AG10803 (cell line): Measurements from ENCODE around the gene DAPK2.
A peak's percentile ranks its signal among the peaks of the same experiment; 100 is the strongest.

ENCODE experiments used
- DNase-seq: peaks from one replicate; pipeline ENCODE4 v3.0.0; 2010; ENCODE audit warnings: low read depth
- H3K4me3 ChIP-seq: 2 replicates; pipeline ENCODE4 v1.5.1; 2011; ENCODE audit warnings: mild to moderate bottlenecking, low read length, control low read depth
- CTCF ChIP-seq: conservative IDR thresholded peaks from 2 replicates; pipeline ENCODE4 v1.5.1; 2011; ENCODE audit warnings: mild to moderate bottlenecking, low read length, control low read depth, inconsistent platforms

Gene DAPK2

GRCh38 chr15:63995789-63996188, 50.5 kb downstream of the DAPK2 start:
- no peak for DNase-seq
- no peak overlapping the region for H3K4me3 ChIP-seq
- no peak for TF ChIP-seq CTCF

- TF ChIP-seq CTCF = no peak
- DNase-seq = no peak
- no peak overlapping the region for H3K4me3 ChIP-seq
Measured at GRCh38 chr15:63994073-63994600, 52.1 kb downstream of the DAPK2 start.

DNA sequence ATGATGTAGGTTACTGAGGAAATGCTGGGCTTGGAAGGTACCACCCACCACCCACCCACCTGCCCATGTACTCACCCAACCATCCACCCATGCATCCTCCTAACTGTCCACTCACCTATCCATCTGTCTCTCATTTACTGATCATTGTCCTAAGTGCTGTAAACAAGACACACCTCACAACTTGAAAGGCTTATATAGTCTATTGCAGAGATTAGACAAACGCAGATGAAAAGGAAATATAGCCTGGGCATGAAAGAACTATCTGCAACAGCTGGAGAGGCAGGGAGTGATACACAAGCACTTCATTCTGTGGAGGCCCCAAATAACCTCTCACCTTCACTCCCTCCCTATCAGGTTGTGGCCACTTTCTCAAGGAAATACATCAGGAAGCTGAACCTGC, 54.0 kb downstream of the DAPK2 start:
- H3K4me3 ChIP-seq = no peak overlapping the region

DNA sequence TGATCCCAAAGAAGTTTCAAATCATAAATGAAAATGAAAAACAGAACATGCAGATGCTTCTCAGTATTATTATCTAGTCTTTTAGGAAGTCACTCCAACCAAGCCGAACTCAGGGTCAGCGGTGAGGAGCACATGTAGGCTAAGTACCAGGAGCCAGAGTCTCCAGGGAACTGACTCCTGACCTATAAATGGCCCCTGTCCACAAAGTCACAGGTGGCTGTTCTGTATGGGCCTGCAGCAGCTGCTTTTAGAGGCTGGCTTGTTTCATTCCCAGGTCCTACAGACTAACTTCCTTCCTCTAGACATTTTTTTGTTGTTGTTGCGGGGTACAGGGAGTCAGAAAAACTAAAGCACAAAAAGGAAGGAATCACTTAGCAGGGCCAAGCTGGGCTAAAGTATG, 54.6 kb downstream of the DAPK2 start:
- TF ChIP-seq CTCF = no peak
- DNase-seq = no peak
- no peak overlapping the region for H3K4me3 ChIP-seq

More for the DNA sequence above, 54.0 kb downstream of the DAPK2 start:
- DNase-seq = no peak
- TF ChIP-seq CTCF = no peak

DNA sequence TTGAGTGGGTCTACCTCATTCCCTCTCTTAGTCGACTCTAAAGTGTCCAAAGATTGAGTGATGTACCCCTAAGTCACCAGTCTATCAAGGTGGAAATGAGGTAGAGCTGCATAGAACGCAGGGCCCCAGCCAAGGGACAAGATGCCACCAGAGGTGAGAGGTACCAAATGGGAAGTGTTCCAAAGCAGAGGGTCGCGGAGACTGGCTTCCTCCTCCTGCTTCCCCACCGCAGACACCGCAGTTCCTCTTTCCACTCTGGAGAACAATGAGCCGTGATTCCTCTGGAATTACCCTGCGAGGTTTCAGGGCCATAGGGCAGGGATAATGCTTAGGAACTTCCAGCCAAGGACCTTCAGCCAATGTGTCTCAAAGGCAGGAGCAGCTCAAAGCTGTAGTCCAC, 55.8 kb downstream of the DAPK2 start:
- DNase-seq = no peak
- no peak overlapping the region for H3K4me3 ChIP-seq
- no peak for TF ChIP-seq CTCF

DNA sequence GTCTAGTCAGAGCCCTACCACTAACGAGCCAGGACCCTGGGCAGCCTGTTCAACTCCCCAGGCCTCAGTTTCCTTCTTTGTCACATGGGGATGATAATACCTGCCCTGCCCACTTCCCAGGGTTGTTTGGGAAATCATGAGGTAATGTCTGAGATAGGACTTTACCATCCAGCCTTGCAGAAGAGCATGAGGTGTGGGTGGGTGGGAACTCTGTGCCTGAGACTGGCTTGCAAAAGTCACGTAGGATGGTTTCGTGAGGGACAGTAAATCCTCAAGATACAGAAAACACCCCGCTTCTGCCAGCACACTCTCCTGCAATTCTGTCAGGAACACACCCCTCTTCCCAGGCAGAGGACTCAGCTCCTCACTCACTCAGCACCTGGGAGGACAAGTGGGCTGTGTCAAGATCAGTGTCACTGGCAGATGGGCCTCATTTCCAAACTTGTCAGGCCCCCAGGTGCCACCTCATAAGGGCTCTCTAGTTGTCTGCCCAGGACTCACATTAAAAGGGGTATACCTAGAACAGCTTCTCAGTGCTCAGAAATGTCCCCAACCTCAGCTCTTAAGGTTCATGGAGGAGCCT, 58.4 kb downstream of the DAPK2 start:
- no peak for TF ChIP-seq CTCF
- no peak overlapping the region for H3K4me3 ChIP-seq
- no peak for DNase-seq

GRCh38 chr15:63986751-63987341, 59.4 kb downstream of the DAPK2 start:
- H3K4me3 ChIP-seq = no peak overlapping the region
- DNase-seq = peak; percentile 51
- TF ChIP-seq CTCF = no peak
